T follicular helper cell (primary cell): ENCODE measurements around the gene ELF1.

Experiments
- DNase-seq: peaks from one replicate; pipeline ENCODE4 v3.0.0-alpha.2; 2020; ENCODE audit warnings: low read depth
- total RNA-seq, 2 experiments: gene quantifications; one replicate each; lab custom pipeline; 2026; lab: John Stamatoyannopoulos, UW

Gene ELF1
- 157 to 268 reads per million in 2 experiments for total RNA-seq

DNA sequence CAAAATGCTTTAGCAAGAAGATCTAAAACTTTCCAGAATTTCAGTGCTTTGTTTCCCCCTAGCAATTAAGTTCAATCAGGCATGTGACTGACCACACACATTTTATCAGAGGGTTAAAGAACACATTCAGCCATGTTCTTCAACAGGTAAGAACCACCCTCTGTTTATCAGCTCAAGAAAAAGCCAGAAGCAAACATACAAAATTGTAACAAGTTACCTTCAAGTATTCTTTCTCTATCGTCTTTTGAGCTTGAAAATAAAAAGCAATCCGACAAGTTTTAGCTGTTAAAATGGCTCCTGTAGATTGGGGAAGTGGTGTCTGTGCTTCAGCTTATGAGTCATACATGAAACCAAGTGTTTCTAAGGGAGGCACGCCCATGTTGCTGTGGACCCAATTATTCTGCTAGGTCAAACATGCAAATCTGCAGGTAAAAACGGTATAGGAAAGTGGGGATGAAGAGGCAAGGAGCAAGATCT lies at the start of gene ELF1:
Gene ELF1, minus strand, starts transcription at position 306 of the 477 bp plus-strand sequence. CDS start 37,262 bp downstream, outside the sequence.
- DNase-seq, result peak; percentile 51

DNA sequence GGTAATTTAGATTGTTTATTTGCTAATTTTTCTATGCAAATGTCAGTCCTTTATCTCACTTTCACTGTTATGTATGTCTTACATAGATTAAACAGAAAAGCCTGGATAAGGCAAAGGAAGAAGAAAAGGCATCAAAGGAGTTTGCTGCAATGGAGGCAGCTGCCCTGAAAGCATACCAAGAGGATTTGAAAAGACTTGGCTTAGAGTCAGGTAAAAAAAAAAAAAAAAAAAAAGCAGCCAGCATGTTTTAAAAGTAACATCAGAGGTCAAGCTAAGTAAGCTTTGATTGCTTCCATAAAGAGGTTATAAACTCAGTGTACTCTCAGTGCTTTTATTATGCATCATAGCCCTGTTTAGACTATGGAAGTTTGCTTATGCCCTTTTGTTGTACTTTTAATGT lies 46.0 kb upstream of the ELF1 start:
- DNase-seq, result no peak

DNA sequence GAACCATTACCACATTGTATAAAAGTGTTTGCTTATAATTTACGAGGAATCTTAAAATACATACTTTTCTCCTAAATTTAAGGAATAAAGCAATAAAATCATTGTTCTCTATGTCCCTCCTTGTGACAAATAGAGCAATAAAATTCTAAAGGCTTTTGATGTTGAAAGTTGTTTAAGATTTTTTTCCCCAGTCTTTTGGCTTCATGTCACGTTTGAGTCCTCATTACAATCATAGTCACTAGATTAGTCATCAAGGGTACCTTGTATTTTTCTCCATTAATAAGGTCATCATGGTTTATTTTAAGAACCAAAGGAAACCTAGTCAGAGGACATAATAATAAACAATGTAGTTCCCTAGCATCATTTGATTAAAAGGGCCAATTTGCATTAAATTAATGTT lies 45.4 kb upstream of the ELF1 start:
- no peak for DNase-seq

DNA sequence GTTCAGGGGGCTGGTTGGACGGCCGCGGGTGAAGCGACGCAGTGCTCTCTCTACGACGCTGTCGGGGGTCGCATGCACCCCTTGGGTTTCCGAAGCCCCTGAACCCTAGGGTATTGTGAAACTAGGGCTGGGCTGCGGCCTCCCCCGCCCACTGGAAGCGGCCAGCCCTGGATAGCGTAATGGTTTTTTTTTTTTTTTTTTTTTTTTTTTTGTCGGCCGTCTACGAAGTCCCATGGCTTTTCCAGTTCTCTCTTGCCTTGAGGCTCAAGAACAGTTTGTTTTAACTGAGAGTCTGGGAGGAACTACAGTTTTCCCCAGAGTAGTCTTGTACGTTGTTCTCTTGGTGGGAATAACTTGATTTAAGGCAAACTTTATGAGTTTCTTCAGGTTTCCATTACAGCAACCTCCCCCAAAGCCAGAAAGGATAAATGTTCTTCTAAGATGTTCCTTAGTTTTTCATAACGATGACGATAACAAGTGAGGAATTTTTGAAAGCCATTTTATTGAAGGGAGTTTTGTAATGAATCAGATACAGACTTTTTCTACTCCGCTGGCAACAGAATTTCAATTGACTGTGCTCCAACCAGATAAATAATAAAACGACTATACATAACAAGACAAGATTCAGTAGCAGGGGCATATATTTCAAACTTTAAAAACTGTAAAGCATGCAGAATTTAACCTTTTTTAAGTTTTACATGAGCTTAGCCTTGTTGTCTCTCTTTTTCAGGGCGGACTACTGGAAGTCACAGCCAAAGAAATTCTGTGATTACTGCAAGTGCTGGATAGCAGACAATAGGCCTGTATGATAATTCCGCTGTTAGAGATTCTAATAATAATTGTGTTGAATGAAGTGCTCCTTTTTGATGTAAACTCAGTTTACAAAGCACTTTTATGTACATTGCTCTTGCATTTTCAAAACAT lies 43.1 kb upstream of the ELF1 start:
- DNase-seq, result no peak

DNA sequence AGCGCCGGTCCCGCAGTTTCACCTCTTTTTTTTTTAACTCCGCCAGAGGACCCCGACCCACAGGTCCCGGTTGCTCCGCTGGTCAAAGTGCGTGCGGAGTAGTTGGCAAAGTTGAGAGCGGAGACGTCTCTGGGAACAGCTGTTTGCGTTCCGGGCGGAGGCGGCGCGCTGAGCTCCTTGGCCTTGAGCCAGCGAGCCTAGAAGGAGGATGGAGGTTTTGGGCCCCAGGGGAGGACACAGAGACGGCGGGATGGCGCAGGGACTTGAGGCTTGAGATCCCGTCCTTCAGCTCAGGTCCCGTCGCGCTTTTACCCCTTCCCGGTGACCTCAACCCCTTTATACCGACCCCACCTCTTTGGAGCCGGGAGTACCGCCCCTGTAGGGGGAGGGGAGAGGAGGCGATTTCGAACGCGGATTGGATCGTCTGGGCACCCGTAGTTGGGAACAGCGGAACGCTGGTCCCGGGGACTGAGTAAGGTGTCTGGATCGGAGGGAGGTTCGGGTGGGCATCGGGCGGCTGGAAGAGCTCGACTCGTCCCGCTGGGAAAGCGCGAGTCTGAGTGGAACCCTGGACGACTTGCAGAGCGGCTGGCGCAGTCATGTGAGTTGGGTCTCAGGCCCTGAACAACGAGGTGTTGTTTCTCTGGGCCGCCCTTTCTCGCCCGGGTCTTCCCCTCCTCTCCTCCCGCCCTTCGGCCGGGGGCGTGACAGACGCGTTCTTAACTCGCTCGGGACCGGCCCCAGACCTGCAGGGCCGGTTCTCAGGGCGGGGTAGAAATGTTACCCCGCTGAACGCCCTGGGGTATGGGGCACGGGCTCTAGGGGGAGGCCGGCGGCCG lies 42.2 kb upstream of the ELF1 start, which contains the start of gene WBP4:
Gene WBP4, plus strand, starts transcription at position 435 of the 839 bp plus-strand sequence. Its CDS starts 165 bp downstream, at position 600.
- DNase-seq, result peak; percentile 77

DNA sequence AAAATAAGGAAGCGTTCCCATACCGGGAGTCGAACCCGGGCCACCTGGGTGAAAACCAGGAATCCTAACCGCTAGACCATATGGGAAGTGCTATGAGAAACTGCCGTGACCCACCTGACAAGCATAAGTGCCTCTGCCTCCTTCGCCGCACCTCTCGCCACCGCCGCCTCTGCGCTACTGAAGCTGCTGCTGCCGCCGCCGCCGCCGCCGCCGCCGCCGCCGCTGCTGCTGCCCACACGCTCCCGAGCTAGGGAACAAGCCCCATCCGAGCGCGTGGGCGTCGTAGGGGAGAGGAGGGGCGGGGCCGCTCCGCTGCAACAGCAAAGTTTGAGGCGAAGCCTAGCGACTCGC lies 41.6 kb upstream of the ELF1 start:
- peak; percentile 79 for DNase-seq

DNA sequence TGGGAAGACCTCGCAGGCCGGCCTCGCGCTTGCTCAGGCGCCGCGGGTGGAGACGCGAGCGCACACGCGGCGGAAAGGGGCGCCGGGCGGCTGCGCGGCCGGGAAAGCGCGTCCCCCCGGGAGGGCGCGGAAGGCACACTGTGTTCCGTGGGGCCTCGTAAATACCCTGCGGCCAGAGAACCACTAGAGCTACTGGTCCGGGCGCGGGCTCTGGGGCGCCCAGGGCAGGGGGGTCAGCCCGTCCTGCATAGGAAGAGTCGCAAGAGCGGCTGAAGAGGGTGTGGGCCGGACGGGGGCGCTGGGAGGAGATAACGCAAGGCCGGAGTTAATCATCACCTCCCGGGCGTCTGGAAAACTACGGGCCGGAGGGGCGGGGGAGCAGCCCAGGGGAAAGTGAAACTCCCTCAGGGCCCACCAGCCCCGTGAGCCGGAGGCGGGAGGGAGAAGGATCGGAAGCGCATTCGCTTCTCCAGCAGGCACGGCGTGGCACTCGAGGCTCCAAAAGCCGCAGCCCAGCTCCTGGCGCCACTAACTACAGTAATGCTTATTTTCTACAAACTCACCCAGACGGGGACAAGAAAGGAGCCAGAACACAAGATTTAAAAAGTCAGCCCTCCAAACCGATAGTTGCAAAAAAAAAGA lies 41.1 kb upstream of the ELF1 start:
- peak; percentile 49 for DNase-seq

DNA sequence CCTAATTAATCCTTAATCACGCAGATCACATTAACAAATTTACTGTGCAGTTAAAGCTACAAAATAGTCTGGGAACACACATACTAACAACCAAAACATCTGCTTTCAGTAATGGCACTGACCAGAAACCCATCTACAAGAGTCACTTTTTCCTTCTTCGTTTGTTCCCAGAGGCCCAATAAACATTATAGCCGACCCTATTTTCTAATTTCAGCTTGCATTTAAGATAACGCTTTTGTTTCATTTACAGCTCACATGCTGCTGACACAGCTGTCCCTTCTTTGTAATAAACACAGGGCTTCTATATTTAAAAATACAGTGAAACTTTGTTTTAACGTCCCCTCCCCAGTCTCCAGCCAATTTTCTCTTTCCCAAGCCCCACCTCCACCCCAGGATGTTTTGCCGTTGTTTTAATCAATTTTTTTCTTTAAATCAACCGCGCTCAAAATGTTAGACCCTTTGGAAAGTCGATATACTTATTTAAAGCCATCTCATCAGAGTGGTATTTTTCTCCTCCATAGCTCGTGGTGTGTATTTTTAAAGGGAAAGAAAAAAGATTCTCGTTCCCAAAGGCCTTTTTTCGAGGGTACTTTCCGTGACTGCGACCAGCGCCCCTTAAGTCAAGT lies 40.5 kb upstream of the ELF1 start:
- DNase-seq, result no peak

DNA sequence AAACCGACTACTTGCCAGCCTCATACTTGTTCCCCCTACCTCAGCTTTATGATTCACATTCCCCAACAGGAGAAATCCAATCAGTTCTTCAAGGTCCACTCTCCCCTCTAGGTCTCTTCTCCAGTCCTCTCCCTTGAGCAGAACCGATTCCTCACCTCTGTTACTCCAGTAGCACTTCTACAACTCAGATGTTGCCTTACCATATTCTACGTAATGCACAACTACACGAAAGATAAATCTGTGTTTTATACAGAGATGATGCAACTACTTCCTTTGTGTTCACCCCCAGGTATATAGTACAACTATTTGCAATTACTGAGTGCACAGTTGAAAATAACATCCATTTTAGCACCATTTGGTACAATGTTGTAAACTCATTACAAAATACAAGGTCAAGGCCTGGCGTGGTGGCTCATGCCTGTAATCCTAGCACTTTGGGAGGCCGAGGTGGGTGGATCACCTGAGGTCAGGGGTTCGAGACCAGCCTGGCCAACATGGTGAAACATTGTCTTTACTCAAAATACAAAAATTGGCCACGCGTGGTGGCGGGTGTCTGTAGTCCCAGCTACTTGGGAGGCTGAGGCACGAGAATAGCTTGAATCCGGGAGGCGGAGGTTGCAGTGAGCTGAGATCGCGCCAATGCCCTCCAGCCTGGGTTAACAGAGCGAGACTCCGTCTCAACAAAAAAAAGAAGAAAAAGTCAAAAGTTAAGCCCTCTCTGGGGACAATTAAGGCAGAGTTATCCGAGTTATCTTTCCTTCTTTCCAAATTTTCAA lies 39.4 kb upstream of the ELF1 start:
- no peak for DNase-seq

DNA sequence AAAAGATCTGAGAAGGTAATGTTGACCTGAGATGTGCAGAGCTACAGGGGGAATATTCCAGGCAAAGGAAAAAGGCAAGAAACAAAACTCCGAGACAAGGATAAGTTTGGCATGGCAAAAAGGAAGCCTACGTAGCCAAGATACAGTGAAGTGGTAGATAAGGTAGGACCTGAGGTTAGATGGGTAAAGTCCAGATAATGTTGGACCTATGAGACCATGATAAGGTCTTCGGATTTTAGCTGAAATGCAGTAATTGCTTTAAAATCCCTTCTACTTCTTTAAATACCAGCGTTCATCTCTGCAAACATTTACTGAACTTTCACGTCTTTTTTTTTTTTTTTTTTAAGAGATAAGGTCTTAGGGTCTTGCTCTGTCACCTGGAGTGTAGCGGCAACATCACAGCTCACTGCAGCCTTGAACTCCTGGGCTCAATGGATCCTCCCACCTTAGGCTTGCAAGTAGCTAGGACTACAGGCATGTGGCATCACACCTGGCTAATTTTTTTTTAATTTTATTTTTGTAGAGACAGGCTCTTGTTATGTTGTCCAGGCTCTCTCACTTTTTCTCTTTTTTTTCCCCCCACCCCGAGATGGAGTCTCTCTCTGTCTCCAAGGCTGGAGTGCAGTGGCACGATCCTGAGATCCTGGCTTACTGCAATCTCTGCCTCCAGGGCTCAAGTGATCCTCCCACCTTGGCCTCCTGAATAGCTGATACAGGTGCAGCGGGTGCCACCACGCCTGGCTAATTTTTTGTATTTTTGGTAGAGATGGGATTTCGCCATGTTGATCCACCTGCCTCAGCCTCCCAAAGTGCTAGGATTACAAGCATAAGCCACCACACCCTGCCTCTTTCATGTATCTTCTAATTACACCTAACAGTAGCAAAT lies 38.0 kb upstream of the ELF1 start:
- DNase-seq, result no peak

DNA sequence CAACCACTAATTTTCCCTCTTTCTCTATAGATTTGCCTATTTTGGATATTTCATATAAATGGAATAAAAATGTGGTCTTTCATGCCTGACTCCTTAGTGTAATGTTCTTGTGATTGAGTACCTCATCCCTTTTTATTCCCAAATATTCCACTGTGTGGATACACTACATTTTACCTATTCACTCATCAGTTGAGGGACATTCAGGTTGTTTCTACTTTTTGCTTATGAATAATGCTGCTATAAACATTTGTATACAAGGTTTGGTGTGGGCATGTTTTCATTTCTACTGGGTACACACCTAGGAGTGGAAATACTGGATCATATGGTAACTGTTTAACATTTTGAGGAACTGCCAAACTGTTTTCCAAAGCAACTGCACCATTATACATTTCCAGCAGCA lies 37.1 kb upstream of the ELF1 start:
- DNase-seq, result no peak

DNA sequence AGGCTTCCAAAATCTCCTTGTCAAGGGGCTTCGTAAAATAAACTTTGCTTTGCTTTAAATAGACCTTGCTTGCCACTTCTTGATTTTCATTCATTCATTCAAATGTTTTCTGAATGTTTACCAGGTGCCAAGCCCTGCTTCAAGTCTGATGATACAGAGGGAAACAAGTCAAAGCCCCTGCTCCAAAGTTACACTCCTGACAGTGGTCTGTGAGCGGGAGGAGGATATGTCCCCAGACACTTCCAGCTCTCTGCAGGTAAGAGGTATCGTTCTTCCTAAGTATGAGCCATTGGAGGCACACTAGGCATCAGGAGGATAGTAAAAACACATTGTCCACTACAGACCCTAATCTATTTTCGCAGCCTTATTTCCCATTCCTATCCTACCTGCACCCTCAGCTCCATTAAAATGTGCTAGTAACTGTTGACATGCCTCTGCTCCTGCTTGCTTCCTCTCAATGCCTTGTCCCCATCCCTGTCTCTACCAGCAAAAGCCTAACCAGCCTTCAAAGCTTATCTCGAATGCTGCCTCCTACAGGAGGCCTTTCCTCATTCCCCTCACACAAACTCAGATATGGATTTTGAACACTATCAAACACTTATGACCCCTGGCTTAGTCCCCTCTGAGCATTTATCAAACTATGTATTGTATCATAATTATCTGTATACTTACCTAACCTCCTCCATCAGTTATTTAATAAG lies 36.0 kb upstream of the ELF1 start:
- no peak for DNase-seq

DNA sequence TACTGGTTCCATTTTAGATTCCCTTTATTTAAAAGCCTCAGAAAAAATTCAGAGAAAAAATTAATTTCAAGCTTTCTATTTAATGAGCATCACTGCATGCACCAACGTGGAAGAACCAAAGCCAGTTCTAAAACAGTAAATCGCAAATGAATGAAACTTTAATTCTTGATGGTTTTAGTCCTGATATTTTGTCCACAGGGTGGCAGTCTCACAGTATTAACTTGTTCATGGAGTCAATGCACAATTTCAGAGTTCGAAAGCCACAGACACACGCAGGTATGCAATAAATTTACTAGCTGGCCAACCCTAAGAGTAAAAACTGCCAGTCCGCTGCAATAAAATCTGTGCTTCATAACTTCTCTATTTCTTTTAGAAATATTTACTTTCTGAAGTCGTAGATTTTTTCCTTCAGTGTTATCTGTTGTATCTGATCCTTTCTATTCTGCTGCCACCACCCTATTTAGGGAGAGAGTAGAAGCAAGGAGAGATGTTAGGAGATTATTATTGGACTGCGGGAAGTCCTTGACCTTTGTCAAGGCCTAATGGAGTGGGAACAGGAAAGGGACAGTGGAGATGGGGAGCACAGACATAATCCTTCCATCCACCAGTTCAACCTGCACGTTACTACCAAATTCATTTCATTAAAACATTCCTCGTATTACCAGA lies 35.2 kb upstream of the ELF1 start:
- no peak for DNase-seq

DNA sequence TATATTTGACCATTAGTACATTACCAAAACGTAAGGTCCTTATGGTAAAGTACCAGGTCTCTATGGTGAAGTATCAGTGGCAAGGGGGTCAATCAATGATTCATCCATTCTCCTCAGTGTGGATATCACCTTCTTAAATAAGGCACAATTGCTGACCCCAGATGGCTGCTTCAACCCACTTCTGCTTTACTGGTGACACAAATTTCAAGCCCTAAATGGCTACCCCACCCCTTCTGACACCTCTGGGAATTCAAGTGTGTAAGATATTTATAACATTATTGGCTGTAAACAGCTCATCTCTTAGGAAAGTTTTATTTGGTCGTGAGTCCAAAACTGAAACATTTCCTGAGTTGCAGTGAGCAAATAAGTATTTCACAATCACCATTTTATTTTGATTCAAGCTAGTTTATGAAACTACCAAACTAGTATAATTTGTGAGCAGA lies 34.3 kb upstream of the ELF1 start:
- no peak for DNase-seq

DNA sequence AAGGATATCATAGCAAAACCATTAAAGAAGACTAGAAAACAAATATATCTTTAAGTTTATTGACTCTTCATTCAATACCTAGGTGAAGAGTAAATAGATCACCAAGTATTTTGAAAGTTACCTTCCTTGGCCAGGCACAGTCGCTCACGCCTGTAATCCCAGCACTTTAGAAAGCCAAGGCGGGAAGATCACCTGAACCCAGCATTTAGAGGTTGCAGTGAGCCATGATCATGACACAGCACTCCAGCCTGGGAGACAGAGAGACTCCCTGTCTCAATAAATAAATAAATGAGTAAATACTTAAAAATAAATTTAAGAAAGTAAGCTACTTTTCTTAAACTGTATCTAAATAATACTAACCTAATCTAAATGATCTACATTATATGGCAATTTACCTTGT lies 33.3 kb upstream of the ELF1 start:
- no peak for DNase-seq

DNA sequence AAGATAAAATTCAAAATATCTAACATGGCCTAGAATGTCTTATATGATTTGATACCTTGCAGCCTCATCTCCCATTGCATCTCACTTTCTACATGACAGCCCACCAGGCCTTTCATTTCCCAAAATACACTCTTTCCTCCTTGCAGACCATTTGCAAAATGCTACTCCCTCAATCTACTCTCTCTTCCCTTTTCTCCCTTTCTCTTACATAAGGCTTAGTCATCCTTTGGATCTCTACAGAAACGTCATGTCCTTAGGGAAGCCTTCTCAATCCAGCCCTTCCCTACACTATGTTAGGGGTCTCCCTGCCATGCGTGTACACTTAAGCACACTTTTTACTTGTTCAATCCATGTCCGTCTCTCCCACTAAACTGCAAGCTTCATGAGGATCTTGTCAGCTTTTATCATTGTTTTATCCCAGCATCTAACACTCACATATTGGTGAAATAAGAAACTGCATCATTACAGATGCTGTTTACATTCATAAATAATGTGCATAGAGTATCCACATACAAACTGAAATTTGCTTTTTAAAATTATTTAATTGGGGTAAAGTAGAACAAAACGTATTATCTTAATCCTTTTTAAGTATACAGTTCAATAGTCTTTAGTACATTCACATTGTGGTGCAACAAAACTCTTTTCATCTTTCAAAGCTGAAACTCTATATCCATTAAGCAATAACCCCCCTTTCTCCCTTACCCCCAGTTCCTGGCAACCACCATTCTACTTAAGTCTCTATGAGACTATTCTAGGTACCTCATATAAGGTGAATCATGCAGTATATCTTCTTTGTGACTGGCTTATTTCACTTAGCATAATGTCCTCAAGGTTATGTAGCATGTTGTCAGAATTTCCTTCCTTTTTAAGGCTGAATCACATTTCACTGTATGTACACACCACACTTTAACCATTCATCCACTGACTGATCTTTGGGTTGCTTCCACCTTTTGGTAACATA lies 30.6 kb upstream of the ELF1 start:
- no peak for DNase-seq

DNA sequence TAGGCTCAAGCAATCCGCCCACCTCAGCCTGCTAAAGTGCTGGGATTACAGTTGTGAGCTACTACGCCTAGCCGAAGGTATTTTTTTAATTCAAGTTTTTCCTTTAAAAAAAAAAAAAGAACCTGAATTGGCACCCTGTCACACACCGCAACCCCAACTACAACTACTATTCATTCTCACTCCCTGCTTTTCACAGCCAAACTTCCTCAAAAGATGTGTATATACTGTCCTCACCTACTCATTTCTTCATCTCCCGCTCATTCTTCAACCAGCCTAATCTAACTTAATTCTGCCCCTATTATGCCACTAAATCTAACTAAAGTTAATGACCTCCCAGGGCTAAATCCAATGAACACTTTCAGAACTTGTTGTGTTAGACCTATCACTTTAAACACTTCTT lies 29.5 kb upstream of the ELF1 start:
- no peak for DNase-seq
